ENCODE measurements around the gene CBX4. TPM values are rescaled to one million over a fixed set of nuclear protein-coding genes. Genes with fewer than 3 reads are reported as not detected.

The CBX4 gene
- total and polyA plus RNA-seq, 2 of the 13 experiments (the other 11 are each of a cell fraction or from before 2014, with no cell fraction given): 25.8 to 50.8 TPM

DNA sequence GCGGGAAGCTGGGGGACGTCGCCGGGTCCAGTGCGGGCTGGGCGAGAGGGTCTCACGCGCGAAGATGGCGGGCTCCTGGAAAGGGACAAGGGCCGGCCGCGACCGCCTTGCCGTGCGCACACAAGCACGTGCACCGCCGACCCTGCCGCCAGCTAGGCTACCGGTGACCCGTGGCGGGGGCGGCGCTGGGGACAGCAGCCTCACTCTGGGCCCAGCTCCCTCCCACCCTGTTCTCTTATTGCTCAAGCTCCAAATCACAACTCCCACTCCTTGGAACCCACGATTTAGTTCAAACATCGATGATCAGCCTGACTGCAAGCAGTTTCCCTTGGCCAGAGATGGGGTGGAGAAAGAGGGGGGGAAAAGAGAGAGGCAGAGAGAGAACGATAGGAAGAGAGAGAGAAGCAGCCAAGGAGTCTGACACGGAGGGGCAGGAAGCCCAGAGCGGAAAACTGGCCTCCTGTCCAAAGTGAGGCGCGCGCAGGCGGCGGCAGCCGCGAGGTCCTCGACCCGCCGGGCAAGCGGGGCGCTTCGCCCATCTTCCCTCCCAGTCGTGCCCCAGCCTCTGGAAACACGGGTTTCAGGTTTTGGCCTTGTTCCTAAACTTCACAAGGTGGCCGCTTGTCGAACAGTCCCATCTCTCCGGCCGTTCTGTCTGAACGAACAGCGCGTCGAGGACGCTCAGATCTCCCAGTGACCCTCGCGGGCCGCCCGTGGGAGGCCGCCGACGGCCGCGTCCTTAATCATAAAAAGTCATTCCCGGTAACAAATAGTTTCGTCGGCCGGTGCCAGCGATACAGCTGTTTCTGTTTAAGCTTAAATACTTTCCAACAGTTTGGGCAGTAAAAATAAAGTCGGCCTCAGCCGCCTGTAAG is 40.7 kb downstream of the CBX4 start (continued):
- TF ChIP-seq, protein P1, sequence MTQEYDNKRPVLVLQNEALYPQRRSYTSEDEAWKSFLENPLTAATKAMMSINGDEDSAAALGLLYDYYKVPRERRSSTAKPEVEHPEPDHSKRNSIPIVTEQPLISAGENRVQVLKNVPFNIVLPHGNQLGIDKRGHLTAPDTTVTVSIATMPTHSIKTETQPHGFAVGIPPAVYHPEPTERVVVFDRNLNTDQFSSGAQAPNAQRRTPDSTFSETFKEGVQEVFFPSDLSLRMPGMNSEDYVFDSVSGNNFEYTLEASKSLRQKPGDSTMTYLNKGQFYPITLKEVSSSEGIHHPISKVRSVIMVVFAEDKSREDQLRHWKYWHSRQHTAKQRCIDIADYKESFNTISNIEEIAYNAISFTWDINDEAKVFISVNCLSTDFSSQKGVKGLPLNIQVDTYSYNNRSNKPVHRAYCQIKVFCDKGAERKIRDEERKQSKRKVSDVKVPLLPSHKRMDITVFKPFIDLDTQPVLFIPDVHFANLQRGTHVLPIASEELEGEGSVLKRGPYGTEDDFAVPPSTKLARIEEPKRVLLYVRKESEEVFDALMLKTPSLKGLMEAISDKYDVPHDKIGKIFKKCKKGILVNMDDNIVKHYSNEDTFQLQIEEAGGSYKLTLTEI (CRISPR knock-in tag; conservative IDR thresholded peaks at IDR 0.05): no peak
- no peak for TF ChIP-seq EED (CRISPR knock-in tag; IDR thresholded peaks at IDR 0.05)
- TF ChIP-seq ZNF17 (CRISPR knock-in tag; IDR thresholded peaks at IDR 0.05): no peak
- TF ChIP-seq CC2D1A (CRISPR knock-in tag; IDR thresholded peaks at IDR 0.05): no peak
- TF ChIP-seq, protein P2, sequence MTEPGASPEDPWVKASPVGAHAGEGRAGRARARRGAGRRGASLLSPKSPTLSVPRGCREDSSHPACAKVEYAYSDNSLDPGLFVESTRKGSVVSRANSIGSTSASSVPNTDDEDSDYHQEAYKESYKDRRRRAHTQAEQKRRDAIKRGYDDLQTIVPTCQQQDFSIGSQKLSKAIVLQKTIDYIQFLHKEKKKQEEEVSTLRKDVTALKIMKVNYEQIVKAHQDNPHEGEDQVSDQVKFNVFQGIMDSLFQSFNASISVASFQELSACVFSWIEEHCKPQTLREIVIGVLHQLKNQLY (CRISPR knock-in tag; IDR thresholded peaks at IDR 0.05): no peak
- TF ChIP-seq, protein P3, sequence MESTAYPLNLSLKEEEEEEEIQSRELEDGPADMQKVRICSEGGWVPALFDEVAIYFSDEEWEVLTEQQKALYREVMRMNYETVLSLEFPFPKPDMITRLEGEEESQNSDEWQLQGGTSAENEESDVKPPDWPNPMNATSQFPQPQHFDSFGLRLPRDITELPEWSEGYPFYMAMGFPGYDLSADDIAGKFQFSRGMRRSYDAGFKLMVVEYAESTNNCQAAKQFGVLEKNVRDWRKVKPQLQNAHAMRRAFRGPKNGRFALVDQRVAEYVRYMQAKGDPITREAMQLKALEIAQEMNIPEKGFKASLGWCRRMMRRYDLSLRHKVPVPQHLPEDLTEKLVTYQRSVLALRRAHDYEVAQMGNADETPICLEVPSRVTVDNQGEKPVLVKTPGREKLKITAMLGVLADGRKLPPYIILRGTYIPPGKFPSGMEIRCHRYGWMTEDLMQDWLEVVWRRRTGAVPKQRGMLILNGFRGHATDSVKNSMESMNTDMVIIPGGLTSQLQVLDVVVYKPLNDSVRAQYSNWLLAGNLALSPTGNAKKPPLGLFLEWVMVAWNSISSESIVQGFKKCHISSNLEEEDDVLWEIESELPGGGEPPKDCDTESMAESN (CRISPR knock-in tag; conservative IDR thresholded peaks at IDR 0.05): peak; percentile 58
- no peak for TF ChIP-seq MLLT10 (CRISPR knock-in tag; IDR thresholded peaks at IDR 0.05)
- TF ChIP-seq, protein P4, sequence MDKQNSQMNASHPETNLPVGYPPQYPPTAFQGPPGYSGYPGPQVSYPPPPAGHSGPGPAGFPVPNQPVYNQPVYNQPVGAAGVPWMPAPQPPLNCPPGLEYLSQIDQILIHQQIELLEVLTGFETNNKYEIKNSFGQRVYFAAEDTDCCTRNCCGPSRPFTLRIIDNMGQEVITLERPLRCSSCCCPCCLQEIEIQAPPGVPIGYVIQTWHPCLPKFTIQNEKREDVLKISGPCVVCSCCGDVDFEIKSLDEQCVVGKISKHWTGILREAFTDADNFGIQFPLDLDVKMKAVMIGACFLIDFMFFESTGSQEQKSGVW (CRISPR knock-in tag; IDR thresholded peaks at IDR 0.05; ENCODE audit: borderline replicate concordance): no peak
- TF ChIP-seq IRF2 (CRISPR knock-in tag; IDR thresholded peaks at IDR 0.05): no peak
- TF ChIP-seq ZNF33B (CRISPR knock-in tag; IDR thresholded peaks at IDR 0.05): peak; percentile 46; the same call in 1 of the 2 replicates
- no peak for TF ChIP-seq ZNF614 (CRISPR knock-in tag; IDR thresholded peaks at IDR 0.05; ENCODE audit: borderline replicate concordance)
- peak; percentile 70; the same call in 1 of the 2 replicates for TF ChIP-seq ZNF563 (CRISPR knock-in tag; IDR thresholded peaks at IDR 0.05)
- no peak for TF ChIP-seq HNF4G (IDR thresholded peaks at IDR 0.05; ENCODE audit: borderline replicate concordance, low read depth, low read length)
- TF ChIP-seq HNF4G (CRISPR knock-in tag; IDR thresholded peaks at IDR 0.05; ENCODE audit: borderline replicate concordance, low read depth): no peak
- TF ChIP-seq, protein P5, sequence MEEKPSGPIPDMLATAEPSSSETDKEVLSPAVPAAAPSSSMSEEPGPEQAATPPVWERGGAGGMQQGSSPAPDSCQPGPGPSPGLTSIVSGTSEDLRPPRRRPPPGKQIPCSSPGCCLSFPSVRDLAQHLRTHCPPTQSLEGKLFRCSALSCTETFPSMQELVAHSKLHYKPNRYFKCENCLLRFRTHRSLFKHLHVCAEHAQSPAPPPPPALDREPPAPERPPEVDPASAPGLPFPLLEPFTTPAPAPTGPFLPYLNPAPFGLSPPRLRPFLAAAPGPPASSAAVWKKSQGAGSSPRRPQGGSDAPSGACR (CRISPR knock-in tag; IDR thresholded peaks at IDR 0.05): 0 out of 2 replicates have a peak, but pooled peaks have one; percentile 29
- TF ChIP-seq, protein P6, sequence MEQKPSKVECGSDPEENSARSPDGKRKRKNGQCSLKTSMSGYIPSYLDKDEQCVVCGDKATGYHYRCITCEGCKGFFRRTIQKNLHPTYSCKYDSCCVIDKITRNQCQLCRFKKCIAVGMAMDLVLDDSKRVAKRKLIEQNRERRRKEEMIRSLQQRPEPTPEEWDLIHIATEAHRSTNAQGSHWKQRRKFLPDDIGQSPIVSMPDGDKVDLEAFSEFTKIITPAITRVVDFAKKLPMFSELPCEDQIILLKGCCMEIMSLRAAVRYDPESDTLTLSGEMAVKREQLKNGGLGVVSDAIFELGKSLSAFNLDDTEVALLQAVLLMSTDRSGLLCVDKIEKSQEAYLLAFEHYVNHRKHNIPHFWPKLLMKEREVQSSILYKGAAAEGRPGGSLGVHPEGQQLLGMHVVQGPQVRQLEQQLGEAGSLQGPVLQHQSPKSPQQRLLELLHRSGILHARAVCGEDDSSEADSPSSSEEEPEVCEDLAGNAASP (CRISPR knock-in tag; IDR thresholded peaks at IDR 0.05; ENCODE audit: borderline replicate concordance): no peak
- TF ChIP-seq, protein P7, sequence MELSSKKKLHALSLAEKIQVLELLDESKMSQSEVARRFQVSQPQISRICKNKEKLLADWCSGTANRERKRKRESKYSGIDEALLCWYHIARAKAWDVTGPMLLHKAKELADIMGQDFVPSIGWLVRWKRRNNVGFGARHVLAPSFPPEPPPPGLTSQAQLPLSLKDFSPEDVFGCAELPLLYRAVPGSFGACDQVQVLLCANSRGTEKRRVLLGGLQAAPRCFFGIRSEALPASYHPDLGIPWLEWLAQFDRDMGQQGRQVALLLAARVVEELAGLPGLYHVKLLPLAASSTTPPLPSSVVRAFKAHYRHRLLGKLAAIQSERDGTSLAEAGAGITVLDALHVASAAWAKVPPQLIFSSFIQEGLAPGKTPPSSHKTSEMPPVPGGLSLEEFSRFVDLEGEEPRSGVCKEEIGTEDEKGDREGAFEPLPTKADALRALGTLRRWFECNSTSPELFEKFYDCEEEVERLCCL (CRISPR knock-in tag; IDR thresholded peaks at IDR 0.05; ENCODE audit: borderline replicate concordance): no peak; the same call in 1 of the 2 replicates
- TF ChIP-seq KLF13 (CRISPR knock-in tag; IDR thresholded peaks at IDR 0.05): peak; percentile 62; the same call in 1 of the 2 replicates
- TF ChIP-seq NCOA5 (CRISPR knock-in tag; IDR thresholded peaks at IDR 0.05): no peak
- peak; percentile 20; the same call in 1 of the 2 replicates for TF ChIP-seq ETV5 (CRISPR knock-in tag; IDR thresholded peaks at IDR 0.05; ENCODE audit: borderline replicate concordance)
